HT1080 (cell line): ENCODE measurements around the gene RACK1. TPM values are rescaled to one million over a fixed set of nuclear protein-coding genes. Genes with fewer than 3 reads are reported as not detected.
A peak's percentile ranks its signal among the peaks of the same experiment; 100 is the strongest.

Experiments used
- DNase-seq: peaks from one replicate; pipeline ENCODE4 v3.0.0-alpha.2; 2015; ENCODE audit warnings: low read depth
- total RNA-seq: library from RNA; depleted of rRNA; stranded (reverse); fragments of >200 nt; shearing (Covaris generic); gene quantifications from 2 replicates; pipeline ENCODE4 v1.2.3, GENCODE V29; 2014

The RACK1 gene
- total RNA-seq, 1 experiment from 2014 or later, result 7,681 TPM

DNA sequence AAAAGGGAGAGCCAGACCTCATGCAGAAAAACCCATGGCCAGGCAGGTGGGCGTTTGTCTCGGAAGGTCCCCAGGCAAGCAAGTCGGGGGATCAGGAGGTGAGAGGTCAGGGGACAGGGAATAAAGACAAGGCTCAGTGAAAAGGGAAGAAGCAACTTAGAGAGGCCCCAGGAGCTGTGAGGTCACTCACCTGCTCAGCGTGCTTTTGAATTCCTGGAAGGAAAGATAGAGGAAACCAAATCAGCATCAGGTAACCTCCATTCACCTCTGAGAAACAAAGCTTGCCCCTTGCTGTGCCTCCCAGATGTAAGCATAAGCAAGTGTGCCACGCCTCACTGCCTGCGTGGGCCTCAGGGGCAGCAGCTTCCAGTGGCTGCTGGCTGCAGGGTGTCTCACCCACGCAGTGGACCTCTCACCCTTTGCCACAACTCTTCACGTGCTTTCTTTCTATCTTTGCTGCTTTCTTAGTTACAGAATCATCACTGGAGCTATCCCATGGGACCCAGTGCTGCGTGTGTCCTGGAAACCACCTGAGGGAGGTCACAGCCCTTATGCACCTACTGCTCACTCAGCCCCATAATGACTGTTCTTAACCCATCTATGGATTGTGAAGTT is 44.7 kb downstream of the RACK1 start:
- no peak for DNase-seq

DNA sequence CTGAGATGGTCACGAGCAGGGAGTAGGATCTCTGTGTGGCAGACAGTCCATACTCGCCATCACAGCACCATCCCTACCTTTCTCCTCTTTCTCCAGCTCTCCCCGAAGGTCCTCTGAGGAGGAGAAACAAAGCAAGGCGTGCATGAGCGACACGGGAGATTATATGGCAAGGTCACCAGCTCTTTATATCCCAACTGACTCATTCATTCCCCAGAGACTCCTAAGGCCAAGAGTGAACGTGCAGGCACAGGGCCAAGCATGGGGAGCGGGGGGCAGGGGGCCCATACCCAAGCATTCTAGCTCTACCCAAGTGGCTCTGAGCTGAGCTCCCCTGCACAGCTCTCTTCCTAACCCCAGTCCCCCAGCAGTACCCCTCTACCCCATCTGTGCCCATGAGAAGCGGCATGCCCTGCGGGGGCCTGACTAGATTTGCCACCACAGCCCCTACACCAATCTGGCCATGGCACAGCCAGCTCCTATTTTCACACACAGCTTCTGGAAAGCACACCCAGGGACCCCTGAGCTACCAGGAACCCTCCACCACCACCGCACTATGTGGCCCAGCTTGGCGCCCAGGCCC is 45.5 kb downstream of the RACK1 start:
- DNase-seq, result no peak

DNA sequence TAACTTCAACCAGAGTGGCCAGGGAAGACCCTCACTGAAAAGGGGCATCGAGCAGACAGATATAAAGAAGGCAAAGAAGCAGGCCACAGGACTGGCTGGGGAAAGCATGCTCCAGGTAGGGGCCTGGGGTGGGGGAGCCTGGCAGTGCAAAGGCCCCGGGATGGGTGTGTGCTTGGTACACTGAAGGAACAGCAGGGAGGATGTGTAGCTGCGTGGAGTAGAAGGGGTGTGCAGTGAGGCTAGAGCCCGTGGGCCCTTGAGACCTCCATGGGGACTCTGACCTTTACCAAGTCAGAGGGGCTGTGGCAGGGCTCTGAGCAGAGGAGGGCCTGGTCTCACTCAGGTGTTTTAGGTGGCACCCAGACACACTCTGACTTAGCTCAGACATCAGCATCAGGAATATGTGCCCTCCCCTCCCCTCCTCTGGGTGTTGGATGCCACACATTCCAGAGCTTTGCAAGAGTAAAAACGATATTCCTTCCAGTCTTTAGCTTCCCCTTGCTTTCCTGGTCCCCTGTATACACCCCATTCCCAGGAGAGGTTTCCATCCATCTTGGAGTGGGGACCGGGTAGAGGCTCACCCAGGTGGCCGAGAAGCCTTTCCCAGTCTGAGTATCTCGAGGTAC is 46.3 kb downstream of the RACK1 start:
- DNase-seq, result no peak

DNA sequence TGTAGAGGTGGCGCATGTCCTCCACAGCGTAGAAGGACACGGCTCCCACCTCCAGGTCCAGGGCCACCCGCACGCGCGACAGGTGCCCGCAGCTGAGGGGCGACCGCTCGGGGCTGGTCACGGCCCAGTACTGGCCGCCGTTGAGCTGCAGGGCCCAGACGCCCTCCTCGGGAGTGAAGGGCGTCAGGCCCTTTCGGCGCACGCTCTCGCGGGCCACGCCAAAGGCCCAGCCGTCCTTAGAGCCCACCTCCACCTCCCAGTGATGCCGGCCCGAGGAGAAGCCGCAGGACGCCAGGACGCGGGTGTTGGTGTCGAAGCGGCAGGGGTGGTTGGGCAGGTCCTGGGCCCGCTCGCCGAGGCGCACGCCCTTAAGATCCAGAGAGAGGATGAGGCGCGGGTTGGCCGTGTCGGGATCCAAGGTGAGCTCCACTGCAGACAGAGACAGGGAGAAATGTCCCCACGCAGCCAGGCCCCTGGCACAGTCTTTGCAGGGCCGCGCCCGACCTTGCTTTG is 48.4 kb downstream of the RACK1 start:
- no peak for DNase-seq

DNA sequence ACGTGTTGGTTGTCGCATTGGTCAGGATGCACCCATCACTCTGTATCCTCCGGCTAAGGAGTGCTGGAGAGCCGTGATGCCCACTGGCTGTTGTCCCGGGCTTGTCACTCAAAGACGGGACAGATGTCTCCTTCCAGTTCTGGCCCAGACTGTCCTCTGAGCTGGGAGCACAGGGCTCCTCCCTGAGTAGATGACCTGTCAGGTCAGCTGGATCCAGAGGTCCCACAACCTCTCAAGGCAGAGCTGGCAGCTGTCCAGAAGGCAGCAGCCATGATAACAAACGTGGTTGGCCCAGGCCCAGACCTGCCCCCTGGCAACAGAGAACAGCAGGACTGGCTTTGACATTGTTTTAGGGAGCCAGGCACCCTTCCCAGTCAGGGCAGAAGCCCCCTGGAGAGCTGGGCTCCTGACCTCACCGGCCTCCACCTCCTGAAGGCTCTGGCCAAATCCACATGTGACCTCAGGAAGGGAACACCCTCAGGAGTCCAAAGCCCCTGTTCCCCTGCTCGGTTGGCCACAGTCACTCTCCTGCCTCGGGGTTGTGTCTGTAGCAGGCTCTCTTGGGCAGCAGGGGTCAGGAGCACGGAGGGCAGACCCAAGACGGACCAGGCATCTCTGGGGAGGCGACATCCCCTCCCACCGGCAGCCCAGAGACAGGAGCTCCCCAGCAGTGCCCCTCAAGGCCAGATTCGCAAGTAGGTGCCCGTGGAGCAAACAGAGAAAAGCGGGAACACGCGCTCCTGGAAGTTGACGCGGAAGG is 49.0 kb downstream of the RACK1 start:
- no peak for DNase-seq

DNA sequence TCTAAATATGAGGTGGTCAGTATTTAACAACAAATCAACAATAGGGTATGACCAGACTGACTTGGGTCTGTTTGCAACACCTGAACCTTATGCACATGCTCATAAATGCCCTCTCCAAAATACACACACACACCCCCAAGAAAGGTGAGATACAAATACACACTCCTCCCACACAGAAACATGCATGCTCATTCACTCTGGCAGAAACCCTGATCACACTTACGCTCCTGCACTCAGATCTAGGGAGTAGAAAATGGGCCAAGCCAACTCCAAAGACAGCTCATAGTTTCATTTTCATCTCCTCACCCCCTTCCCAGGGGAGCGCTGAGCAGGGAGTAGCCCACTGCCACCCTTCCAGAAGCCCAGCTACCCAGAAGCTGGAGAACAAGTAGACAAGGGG is 50.0 kb downstream of the RACK1 start:
- no peak for DNase-seq

DNA sequence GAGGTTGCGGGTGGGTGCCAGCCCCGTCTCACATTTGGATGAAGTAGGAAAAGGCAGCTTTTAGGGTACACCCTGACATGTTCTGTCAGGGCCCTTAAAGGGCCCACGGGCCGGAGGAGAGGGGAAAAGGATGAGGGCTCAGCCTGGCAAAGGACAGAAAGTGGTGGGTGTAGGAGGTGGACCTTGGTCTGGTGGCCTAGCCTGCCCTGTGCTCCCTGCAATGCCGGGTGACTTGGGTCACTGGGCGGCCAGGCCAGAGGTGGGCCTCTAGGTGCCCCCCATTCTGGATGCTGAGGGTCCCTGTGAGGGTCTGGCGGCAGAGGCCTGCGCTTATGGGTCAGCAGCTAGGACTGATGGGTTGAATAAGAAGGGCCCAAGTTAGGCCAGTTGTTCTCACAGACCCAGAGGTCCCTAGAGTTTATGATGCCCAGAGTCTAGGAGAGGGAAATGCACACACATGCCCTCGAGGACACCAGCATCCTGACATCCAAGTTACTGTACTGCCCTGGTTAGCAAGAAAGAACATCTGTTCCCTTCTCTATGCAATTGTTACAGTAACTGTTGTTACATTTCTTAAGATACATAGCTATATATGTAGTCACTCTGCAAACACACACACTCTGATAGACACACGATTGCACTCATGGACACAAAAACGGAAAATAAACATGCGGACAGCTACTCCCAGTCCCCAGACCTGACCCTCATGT is 51.2 kb downstream of the RACK1 start:
- no peak for DNase-seq

DNA sequence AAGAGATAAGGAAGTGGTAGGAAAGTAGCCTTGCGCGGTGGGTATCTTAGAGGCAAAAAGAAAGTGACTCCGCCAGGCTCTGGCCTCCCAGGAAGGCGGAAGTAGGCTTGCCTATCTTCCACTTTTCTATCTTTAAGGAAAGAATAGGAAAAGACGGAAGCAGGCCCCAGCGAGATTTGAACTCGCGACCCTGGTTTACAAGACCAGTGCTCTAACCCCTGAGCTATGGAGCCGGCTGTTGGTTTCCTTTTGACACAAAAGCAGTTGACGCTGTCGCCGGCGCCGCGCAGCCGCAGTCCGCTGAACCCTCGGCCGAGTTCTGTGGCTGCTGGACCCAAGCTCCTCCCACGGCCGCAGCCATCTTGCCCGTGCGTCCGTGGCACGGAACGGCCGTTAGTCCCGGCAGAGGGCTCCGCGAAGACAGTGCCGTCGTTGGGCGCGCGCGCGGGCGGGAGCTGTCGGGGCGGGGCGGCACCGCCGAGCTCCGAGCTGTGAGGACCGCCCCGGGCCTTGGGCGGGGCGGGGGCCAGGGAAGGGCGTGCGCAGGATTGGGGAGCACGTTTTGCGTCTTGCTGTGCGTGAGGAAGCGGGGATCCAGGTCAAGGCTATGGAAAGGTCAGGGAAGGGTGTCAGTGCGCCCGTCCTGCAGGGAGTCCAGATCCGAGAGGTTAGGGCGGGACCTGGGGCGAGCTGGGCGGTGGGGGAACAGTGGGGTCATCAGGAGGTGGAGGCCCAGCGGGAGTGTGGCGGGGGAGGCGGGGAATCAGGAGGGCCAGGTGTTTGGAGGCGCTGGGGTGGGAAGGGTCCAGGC is 52.0 kb downstream of the RACK1 start:
- peak; percentile 97 for DNase-seq

DNA sequence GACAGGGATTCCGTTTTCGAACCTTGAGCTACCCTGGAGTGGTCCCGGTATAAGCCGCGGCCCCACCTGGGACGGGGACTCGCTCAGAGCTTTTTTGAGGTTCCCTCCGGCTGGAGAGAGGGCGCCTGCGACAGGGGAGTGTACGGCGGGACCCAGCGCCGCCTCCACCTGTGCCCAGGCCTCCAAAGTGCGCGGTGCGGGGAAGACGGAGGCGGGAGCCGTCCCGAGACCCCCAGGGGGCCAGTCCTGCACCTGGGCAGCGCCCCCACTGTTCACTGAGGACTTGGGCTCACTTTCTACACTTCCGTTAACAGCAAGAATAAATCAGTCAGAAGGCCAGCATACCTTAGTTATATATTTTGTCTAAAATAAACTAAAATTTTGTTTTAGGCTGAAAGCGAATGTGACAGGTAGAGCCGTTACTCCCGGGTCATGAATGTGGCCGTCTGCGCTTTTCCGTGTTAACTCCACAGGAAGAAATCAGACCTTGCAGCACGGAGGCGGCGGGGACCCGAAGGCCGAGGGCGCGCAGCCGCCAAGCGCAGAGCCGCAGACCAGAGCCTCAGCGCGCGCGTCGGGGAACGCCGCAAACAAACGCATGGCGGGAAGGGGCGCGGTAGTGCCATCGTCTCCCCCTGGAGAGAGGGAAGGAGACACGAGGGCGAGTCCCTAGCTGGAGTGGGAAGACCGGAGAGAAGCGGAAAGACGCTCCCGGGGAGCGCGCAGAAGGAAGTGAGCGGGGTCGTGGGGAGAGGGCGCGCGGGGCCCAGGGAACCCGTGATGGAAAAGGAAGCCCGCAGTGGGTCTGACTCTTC is 52.8 kb downstream of the RACK1 start:
- DNase-seq, result no peak

DNA sequence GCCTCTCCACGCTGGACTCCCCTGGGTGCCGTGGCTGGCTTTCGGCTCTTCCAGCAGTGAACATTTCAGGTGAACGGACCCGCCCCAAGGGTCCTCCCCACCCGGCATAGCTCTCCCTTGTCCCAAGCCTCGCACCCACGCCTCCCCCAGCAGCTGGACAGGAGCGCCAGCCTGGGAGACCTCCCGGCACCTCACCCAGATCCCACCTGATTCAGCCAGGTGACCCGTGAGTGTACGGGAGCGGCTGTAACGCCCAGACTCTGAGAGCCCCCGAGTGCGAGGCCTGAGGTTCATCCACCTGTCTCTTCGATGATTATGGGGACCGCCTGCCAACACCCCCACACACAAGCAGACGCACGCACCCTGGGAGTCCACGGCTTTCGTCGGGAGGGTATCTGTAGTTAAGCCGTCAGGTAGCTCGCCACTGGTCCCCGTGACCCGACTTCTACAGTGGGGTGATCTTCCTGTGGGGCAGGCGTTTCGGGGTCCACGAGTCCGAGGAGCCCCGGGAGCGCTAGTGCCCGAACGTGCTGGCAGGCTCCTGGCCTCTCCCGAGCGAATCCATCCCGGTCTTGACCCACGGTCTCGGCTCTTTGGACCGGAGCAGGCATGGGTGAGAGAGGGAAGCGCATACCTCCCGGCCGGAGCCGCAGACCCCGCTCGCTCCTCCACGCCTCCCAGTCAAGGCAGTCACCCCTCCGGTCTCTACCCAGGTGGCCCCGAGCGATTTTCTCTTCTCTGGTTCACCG is 53.6 kb downstream of the RACK1 start:
- DNase-seq, result no peak

DNA sequence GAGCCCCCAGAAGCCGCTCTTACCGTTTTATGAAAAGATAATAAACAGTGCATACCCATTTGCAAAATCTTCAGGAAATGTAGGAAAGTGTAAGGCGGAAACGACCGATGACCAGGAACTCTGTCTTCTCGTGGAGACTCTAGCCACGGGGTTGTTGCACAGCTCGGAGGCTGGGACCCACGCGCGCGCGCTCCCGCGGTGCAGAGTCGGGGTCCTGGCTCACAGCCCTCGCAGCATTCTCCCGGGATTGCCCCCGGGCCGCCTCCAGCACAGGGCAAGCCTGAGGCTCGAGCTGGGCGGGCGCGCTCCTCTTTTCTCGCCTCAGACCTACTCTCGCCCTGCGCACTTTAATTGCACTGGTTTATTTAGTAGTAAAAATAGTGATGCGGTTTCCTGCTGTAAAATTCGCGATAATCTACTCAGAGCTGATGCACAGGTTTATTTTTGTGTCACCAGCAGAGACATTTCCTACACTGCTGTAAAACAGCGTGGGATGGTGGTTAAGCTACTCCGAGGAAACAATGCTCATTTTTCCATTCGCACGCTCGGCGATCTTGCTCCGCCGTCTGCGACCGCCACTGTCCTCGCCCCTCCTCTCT is 54.2 kb downstream of the RACK1 start:
- no peak for DNase-seq

DNA sequence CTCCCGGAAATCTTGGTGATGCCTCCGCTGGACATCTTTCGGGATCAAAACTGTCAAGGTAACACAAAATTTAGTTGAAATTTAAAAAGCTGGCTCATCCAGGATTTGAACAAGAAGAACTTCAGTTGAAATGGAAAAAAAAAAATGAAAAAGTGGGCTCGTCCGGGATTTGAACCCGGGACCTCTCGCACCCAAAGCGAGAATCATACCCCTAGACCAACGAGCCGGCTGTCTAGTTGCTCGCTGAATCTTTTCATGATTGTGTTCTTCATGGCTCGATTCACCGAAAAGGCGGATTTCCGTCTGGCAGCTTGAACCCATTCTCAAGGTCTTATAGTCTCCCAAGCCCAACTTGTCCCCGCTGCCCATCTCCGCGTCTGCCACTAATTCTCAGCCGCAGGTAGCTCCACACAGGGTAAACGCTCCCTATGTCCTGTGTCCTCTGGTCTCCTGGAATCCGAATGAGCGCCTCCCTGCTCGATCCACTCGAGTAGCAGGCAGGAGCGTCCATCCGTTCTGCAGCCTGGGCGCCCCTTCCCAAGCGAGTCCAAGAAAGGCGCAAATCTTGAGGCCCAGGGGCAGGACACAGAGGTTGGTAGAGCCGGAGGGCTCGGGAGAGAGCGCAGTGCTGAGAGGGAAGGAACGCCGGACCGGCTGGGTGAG is 54.9 kb downstream of the RACK1 start:
- DNase-seq, result peak; percentile 81

DNA sequence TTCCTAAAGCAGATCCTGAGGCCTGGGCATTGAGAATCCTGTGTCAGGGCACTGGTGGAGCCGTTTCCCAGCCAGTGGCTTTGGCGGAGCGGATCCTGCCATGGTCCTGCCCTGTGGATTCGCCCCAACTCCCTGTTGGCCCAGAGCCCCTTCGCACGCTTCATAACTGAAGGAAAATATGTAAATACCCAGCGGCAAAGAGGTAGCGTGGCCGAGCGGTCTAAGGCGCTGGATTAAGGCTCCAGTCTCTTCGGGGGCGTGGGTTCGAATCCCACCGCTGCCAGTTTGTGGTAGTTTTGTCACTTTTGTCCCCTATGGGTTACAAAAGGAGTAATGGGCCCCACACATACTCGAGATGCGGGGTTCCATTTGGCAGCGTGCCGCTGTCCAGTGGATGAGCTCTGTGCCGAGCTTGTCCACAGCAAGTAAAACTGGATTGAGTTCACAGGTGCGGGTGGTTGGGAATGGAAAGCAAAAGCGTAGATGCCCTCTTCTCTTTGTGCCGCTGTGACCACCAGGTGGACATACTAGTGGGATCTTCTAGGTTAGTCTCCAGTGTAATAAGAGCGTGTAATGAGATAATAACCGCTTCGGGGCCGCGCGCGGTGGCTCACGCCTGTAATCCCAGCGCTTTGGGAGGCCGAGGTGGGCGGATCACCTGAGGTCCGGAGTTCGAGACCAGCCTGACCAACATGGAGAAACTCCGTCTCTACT is 56.0 kb downstream of the RACK1 start:
- peak; percentile 88 for DNase-seq

DNA sequence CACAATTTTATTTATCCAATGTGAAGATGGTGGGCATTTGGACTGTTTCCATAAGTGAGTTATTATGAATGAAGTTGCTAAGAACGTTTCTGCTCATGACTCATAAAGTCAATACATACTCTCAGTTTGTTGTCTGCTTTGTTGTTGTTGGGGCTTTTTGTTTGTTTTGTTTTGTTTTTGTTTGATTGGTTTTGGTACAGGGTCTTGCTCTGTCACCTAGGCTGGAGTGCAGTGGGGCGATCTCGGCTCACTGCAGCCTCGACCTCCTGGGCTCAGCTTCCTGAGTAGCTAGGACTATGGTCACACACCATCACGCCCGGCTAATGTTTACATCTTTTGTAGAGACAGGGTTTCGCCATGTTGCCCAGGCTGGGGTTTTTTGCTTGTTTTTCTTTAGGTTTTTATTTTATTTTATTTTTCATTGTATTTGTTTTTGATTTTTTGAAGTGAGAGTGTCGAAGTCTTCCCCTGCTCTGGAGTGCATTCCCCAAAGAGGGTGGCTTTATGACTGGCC is 56.7 kb downstream of the RACK1 start:
- peak; percentile 46 for DNase-seq
